Activated naive CD8-positive, alpha-beta T cell (primary cell): ENCODE results near the gene CILP2.
A peak's percentile ranks its signal among the peaks of the same experiment; 100 is the strongest.

ENCODE experiments used
- H3K27ac Mint-ChIP-seq: one replicate; pipeline ENCODE4 v1.8.0; 2021; ENCODE audit warnings: mixed read lengths
- H3K27me3 Mint-ChIP-seq: one replicate; pipeline ENCODE4 v1.8.0; 2021; ENCODE audit warnings: mixed read lengths
- H3K36me3 Mint-ChIP-seq: one replicate; pipeline ENCODE4 v1.8.0; 2021; ENCODE audit warnings: mixed read lengths
- H3K4me1 Mint-ChIP-seq: one replicate; pipeline ENCODE4 v1.8.0; 2021; ENCODE audit warnings: low read depth, mixed read lengths
- H3K4me3 Mint-ChIP-seq: one replicate; pipeline ENCODE4 v1.8.0; 2021; ENCODE audit warnings: mild to moderate bottlenecking, mixed read lengths
- H3K9me3 Mint-ChIP-seq: one replicate; pipeline ENCODE4 v1.8.0; 2021; ENCODE audit warnings: low read depth, mixed read lengths

The CILP2 gene

GRCh38 chr19:19501798-19502197, 36.3 kb upstream of the CILP2 start:
- Mint-ChIP-seq H3K27me3 (no peaks in the 10 kb centered on the region), H3K27ac (no peak overlapping the region), H3K4me3 (no peak overlapping the region), H3K4me1 (no peaks in the 10 kb centered on the region), H3K36me3 (no peaks in the 10 kb centered on the region), H3K9me3 (no peaks in the 10 kb centered on the region)

- H3K27me3 Mint-ChIP-seq = no peaks in the 10 kb centered on the region
- H3K27ac Mint-ChIP-seq = no peak overlapping the region
- no peaks in the 10 kb centered on the region for H3K36me3 Mint-ChIP-seq
- H3K4me3 Mint-ChIP-seq = no peak overlapping the region
- H3K4me1 Mint-ChIP-seq = no peaks in the 10 kb centered on the region
- H3K9me3 Mint-ChIP-seq = no peaks in the 10 kb centered on the region
These were observed 35.8 kb upstream of the CILP2 start for GRCh38 chr19:19502281-19502680.

- no peaks in the 10 kb centered on the region for H3K27me3 Mint-ChIP-seq
- no peaks in the 10 kb centered on the region for H3K9me3 Mint-ChIP-seq
- H3K4me3 Mint-ChIP-seq = no peak overlapping the region
- no peaks in the 10 kb centered on the region for H3K4me1 Mint-ChIP-seq
- no peaks in the 10 kb centered on the region for H3K36me3 Mint-ChIP-seq
- H3K27ac Mint-ChIP-seq = peak overlapping the region; percentile 61
These were observed 35.1 kb upstream of the CILP2 start for GRCh38 chr19:19502808-19503602.

GRCh38 chr19:19504754-19505668, 33.1 kb upstream of the CILP2 start:
- Mint-ChIP-seq H3K36me3 (no peaks in the 10 kb centered on the region), H3K27me3 (no peaks in the 10 kb centered on the region), H3K27ac (no peak overlapping the region), H3K4me1 (no peaks in the 10 kb centered on the region), H3K9me3 (no peaks in the 10 kb centered on the region), H3K4me3 (no peak overlapping the region)

- H3K9me3 Mint-ChIP-seq = no peaks in the 10 kb centered on the region
- H3K27me3 Mint-ChIP-seq = no peaks in the 10 kb centered on the region
- H3K36me3 Mint-ChIP-seq = no peaks in the 10 kb centered on the region
- H3K4me3 Mint-ChIP-seq = no peak overlapping the region
- no peak overlapping the region for H3K27ac Mint-ChIP-seq
- H3K4me1 Mint-ChIP-seq = no peaks in the 10 kb centered on the region
These were observed 32.3 kb upstream of the CILP2 start for GRCh38 chr19:19505669-19506326.

GRCh38 chr19:19506592-19506991, 31.5 kb upstream of the CILP2 start:
- H3K4me1 Mint-ChIP-seq = no peaks in the 10 kb centered on the region
- no peak overlapping the region for H3K27ac Mint-ChIP-seq
- H3K4me3 Mint-ChIP-seq = no peak overlapping the region
- H3K36me3 Mint-ChIP-seq = no peaks in the 10 kb centered on the region
- no peaks in the 10 kb centered on the region for H3K27me3 Mint-ChIP-seq
- H3K9me3 Mint-ChIP-seq = no peaks in the 10 kb centered on the region

- H3K36me3 Mint-ChIP-seq = no peaks in the 10 kb centered on the region
- peaks cover 2% of the 10 kb centered on the region for H3K4me1 Mint-ChIP-seq
- no peak overlapping the region for H3K4me3 Mint-ChIP-seq
- H3K9me3 Mint-ChIP-seq = no peaks in the 10 kb centered on the region
- H3K27ac Mint-ChIP-seq = no peak overlapping the region
- no peaks in the 10 kb centered on the region for H3K27me3 Mint-ChIP-seq
These were observed 30.7 kb upstream of the CILP2 start for GRCh38 chr19:19507354-19507753.

GRCh38 chr19:19508217-19508616, 29.8 kb upstream of the CILP2 start:
- Mint-ChIP-seq H3K27ac (no peak overlapping the region), H3K4me3 (no peak overlapping the region), H3K9me3 (no peaks in the 10 kb centered on the region), H3K36me3 (no peaks in the 10 kb centered on the region), H3K27me3 (no peaks in the 10 kb centered on the region), H3K4me1 (peaks cover 2% of the 10 kb centered on the region)

GRCh38 chr19:19510432-19510831, 27.6 kb upstream of the CILP2 start:
- Mint-ChIP-seq H3K4me1 (peaks cover 2% of the 10 kb centered on the region), H3K27me3 (no peaks in the 10 kb centered on the region), H3K4me3 (no peak overlapping the region), H3K9me3 (no peaks in the 10 kb centered on the region), H3K36me3 (no peaks in the 10 kb centered on the region), H3K27ac (no peak overlapping the region)

GRCh38 chr19:19513682-19514081, 24.4 kb upstream of the CILP2 start:
- no peaks in the 10 kb centered on the region for H3K36me3 Mint-ChIP-seq
- H3K4me1 Mint-ChIP-seq = peaks cover 16% of the 10 kb centered on the region
- no peak overlapping the region for H3K27ac Mint-ChIP-seq
- no peaks in the 10 kb centered on the region for H3K27me3 Mint-ChIP-seq
- H3K4me3 Mint-ChIP-seq = peak overlapping the region; percentile 43
- no peaks in the 10 kb centered on the region for H3K9me3 Mint-ChIP-seq

- Mint-ChIP-seq H3K4me3 (peak overlapping the region; percentile 51), H3K27me3 (no peaks in the 10 kb centered on the region), H3K4me1 (peaks cover 19% of the 10 kb centered on the region), H3K9me3 (no peaks in the 10 kb centered on the region), H3K27ac (no peak overlapping the region), H3K36me3 (no peaks in the 10 kb centered on the region)
These were observed 23.8 kb upstream of the CILP2 start for GRCh38 chr19:19514215-19514657.

GRCh38 chr19:19514881-19515641, 23.0 kb upstream of the CILP2 start, which contains the start of gene TSSK6:
TSS of gene TSSK6 (minus strand) at chr19:19515548. CDS start at chr19:19515427, 121 bp downstream.
- peaks cover 24% of the 10 kb centered on the region for H3K4me1 Mint-ChIP-seq
- H3K27me3 Mint-ChIP-seq = no peaks in the 10 kb centered on the region
- H3K27ac Mint-ChIP-seq = peak within 1 kb of the TSS; percentile 95
- H3K36me3 Mint-ChIP-seq = no peaks in the 10 kb centered on the region
- no peaks in the 10 kb centered on the region for H3K9me3 Mint-ChIP-seq
- H3K4me3 Mint-ChIP-seq = peak within 1 kb of the TSS; percentile 93

- peak within 1 kb of the TSS; percentile 95 for H3K27ac Mint-ChIP-seq
- H3K9me3 Mint-ChIP-seq = no peaks in the 10 kb centered on the region
- peaks cover 31% of the 10 kb centered on the region for H3K4me1 Mint-ChIP-seq
- peak within 1 kb of the TSS; percentile 93 for H3K4me3 Mint-ChIP-seq
- peaks cover 2% of the 10 kb centered on the region for H3K36me3 Mint-ChIP-seq
- no peaks in the 10 kb centered on the region for H3K27me3 Mint-ChIP-seq
These were observed 22.2 kb upstream of the CILP2 start, which contains the start of gene NDUFA13 for GRCh38 chr19:19515642-19516519. TSS of gene NDUFA13 (plus strand) at chr19:19516225. CDS start at chr19:19516239, 14 bp downstream.
